Central memory CD8-positive, alpha-beta T cell (primary cell): ENCODE measurements around the gene GRAMD4.

Source experiments
- ATAC-seq: fragments of 150-1000 bp; cut with Tn5 transposase; replicated peaks from 2 replicates; pipeline ENCODE4 v1.10.0; 2022; ENCODE audit warnings: mild to moderate bottlenecking, moderate FRiP score, moderate number of reproducible peaks; ENCODE audit not compliant: poor library complexity, severe bottlenecking; ENCODE audit errors: extremely low read depth
- DNase-seq, 2 donors: peaks; one replicate each; pipeline ENCODE4 v3.0.0; 2021; ENCODE audit warnings: low spot score in 2 of 2
- H3K27ac Mint-ChIP-seq: one replicate; pipeline ENCODE4 v1.8.0; 2022; ENCODE audit warnings: low read depth, mild to moderate bottlenecking, moderate library complexity, mixed read lengths
- H3K27me3 Mint-ChIP-seq: one replicate; pipeline ENCODE4 v1.8.0; 2022; ENCODE audit warnings: mixed read lengths
- H3K36me3 Mint-ChIP-seq: one replicate; pipeline ENCODE4 v1.8.0; 2022; ENCODE audit warnings: mild to moderate bottlenecking, moderate library complexity, mixed read lengths; ENCODE audit not compliant: insufficient read depth
- H3K4me1 Mint-ChIP-seq: one replicate; pipeline ENCODE4 v1.8.0; 2022; ENCODE audit warnings: mixed read lengths
- H3K4me3 Mint-ChIP-seq: one replicate; pipeline ENCODE4 v1.8.0; 2022; ENCODE audit warnings: mild to moderate bottlenecking, moderate library complexity, mixed read lengths
- H3K9me3 Mint-ChIP-seq: one replicate; pipeline ENCODE4 v1.8.0; 2022; ENCODE audit warnings: mixed read lengths

GRAMD4 gene

DNA sequence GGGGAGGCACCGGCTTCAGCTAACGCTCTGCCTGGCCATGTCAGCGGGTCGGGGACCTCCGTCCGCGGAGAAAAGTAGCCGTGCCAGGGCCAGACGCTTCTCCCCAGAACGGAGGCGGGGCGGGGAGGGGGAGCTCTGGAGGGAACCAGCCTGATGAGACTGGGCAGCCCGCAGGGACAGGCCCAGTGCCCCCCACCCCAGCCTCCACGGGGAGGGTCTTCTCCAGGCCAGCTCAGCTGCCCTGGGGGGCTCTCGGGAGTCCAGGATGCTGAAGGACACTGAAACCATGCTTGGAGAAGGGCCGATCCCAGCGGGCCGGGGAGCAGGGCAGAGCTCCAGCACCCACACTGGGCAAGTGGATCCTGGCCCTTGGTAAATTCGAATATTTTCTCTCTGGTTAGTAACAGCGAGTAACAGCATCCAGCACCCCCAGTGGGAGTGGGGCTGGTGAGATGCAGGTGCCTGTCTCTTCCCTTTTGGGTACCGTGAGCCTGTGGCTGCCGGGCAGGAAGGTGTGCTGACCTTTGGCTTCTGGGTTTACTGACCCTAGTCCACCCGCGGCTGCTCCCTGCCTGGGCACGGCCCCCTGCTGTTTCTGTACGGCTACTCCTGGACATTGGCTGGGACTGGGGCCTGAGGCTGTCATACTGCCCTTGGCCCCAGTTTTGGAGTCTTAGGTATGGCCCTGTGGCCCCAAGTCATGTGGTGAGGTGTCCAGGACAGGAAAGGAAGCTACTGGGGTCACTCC lies 35.8 kb downstream of the GRAMD4 start:
- peaks cover 32% of the 10 kb centered on the region for H3K4me1 Mint-ChIP-seq
- peaks cover 4% of the 10 kb centered on the region for H3K36me3 Mint-ChIP-seq
- ATAC-seq (no peak), DNase-seq (no peak)
- H3K9me3 Mint-ChIP-seq, result no peaks in the 10 kb centered on the region
- no peaks in the 10 kb centered on the region for H3K27me3 Mint-ChIP-seq
- H3K4me3 Mint-ChIP-seq, result no peak overlapping the region
- peak overlapping the region; percentile 83 for H3K27ac Mint-ChIP-seq

DNA sequence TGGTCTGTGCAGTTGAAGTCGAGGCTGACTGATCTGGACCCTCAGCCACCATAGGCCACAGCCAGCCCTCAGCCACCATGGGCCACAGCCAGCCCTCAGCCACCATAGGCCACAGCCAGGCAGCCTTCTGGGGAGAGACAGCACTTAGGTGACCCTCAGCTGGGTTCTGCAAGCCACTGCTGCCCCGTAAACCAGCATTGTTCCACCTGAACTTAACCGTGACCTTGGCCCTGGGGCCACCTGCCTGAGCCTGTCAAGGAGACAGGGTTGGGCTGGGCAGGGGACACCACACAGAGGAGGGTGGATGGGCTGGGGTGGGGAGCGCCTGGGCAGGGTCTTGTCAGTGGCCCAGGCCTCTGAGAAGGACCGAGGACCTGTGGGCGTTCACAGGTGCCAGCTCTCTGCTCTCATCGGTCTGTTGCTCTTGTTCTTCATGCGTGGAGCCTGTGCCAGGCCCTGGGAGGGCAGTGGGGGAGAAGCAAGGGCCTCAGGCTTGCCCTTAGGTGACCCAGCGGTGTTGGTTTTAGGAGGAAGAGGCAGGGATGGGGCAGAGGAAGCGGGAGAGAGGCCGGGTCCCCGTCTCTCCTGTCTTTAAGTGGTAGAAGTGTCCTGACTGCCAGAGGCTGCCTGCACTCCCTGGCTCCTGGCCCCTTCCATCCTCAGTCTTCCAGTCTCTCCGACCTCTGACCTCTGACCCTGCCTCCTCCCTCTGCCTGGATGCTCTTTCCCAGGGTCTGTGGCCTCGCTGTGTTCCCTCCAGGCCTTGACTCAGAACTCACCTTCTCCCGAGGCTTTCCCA lies 36.9 kb downstream of the GRAMD4 start:
- H3K4me1 Mint-ChIP-seq, result peaks cover 24% of the 10 kb centered on the region
- no peak overlapping the region for H3K4me3 Mint-ChIP-seq
- peak overlapping the region; percentile 83 for H3K27ac Mint-ChIP-seq
- H3K9me3 Mint-ChIP-seq, result no peaks in the 10 kb centered on the region
- H3K27me3 Mint-ChIP-seq, result no peaks in the 10 kb centered on the region
- DNase-seq (no peak), ATAC-seq (no peak)
- H3K36me3 Mint-ChIP-seq, result peaks cover 4% of the 10 kb centered on the region

DNA sequence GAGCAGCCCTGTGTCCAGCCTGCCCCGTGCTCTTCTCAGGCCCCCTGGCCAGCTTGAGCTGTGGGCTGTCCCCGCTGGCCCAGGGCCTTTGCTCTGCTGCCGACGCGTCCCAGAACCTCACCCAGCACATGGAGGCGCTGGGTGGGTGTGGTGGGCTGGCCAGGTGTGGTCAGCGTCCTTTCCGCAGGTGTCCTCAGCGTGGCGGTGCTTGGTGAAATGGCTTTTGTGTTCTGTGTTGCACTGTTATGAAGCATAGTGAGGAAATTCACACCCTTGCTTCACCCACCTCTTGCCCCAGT lies 37.4 kb downstream of the GRAMD4 start:
- DNase-seq (no peak), ATAC-seq (no peak)
- no peaks in the 10 kb centered on the region for H3K9me3 Mint-ChIP-seq
- peaks cover 4% of the 10 kb centered on the region for H3K36me3 Mint-ChIP-seq
- peaks cover 21% of the 10 kb centered on the region for H3K4me1 Mint-ChIP-seq
- no peak overlapping the region for H3K4me3 Mint-ChIP-seq
- no peaks in the 10 kb centered on the region for H3K27me3 Mint-ChIP-seq
- H3K27ac Mint-ChIP-seq, result peak overlapping the region; percentile 83

- H3K36me3 Mint-ChIP-seq, result peaks cover 4% of the 10 kb centered on the region
Measured at GRCh38 chr22:46657996-46658947, 38.1 kb downstream of the GRAMD4 start.

GRCh38 chr22:46659059-46659790 lies 39.0 kb downstream of the GRAMD4 start:
- Mint-ChIP-seq H3K4me3 (no peak overlapping the region), H3K36me3 (peaks cover 2% of the 10 kb centered on the region), H3K27me3 (no peaks in the 10 kb centered on the region), H3K4me1 (peaks cover 14% of the 10 kb centered on the region), H3K27ac (no peak overlapping the region), H3K9me3 (no peaks in the 10 kb centered on the region)
- DNase-seq (no peak), ATAC-seq (no peak)

More at GRCh38 chr22:46657996-46658947, 38.1 kb downstream of the GRAMD4 start:
- no peak overlapping the region for H3K4me3 Mint-ChIP-seq
- DNase-seq (no peak), ATAC-seq (no peak)
- H3K27ac Mint-ChIP-seq, result no peak overlapping the region
- peaks cover 14% of the 10 kb centered on the region for H3K4me1 Mint-ChIP-seq
- H3K9me3 Mint-ChIP-seq, result no peaks in the 10 kb centered on the region
- H3K27me3 Mint-ChIP-seq, result no peaks in the 10 kb centered on the region

GRCh38 chr22:46659791-46660186 lies 39.6 kb downstream of the GRAMD4 start:
- DNase-seq, result no peak
- no peaks in the 10 kb centered on the region for H3K27me3 Mint-ChIP-seq
- H3K4me3 Mint-ChIP-seq, result no peak overlapping the region
- no peak for ATAC-seq
- H3K9me3 Mint-ChIP-seq, result no peaks in the 10 kb centered on the region
- H3K36me3 Mint-ChIP-seq, result peaks cover 2% of the 10 kb centered on the region
- no peak overlapping the region for H3K27ac Mint-ChIP-seq
- H3K4me1 Mint-ChIP-seq, result peaks cover 14% of the 10 kb centered on the region

- peaks cover 2% of the 10 kb centered on the region for H3K36me3 Mint-ChIP-seq
- H3K4me1 Mint-ChIP-seq, result peaks cover 14% of the 10 kb centered on the region
- H3K27ac Mint-ChIP-seq, result no peak overlapping the region
- no peaks in the 10 kb centered on the region for H3K27me3 Mint-ChIP-seq
- no peak overlapping the region for H3K4me3 Mint-ChIP-seq
- DNase-seq, result no peak
- no peaks in the 10 kb centered on the region for H3K9me3 Mint-ChIP-seq
- ATAC-seq, result no peak
Measured at GRCh38 chr22:46660604-46661201, 40.5 kb downstream of the GRAMD4 start.

DNA sequence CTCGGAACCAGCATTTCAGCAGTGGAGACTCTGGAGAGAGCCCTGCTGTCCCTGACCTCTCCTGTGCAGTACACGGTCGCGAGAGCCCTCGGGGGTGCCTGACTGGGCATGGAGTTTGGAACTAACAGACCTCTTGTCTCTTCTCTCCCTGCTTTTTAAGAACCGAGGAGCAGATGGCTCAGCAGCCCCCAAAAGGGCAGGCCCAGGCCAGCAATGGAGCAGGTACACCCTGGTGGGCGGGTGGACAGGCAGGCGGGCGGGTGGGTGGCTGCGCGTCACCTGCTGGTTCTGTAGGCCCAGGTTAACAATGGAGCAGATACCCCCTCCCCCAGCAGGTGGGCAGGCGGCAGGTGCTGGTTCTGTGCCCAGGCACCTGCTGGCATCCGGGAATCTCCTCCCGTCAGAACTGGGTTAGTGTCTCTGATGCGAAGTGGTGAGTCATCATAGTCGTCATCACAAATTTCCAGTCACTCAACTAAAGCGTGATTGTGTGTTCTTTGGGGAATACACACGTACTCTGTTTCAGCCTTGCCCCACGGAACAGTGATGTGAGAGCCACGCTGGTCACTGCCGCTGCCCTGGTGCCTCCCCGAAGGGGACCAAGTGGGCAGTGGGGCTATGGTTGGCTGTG lies 41.1 kb downstream of the GRAMD4 start:
- ATAC-seq, result peak; percentile 19
- peaks cover 2% of the 10 kb centered on the region for H3K36me3 Mint-ChIP-seq
- H3K4me3 Mint-ChIP-seq, result no peak overlapping the region
- DNase-seq, result no peak
- H3K4me1 Mint-ChIP-seq, result peaks cover 14% of the 10 kb centered on the region
- H3K9me3 Mint-ChIP-seq, result no peaks in the 10 kb centered on the region
- no peaks in the 10 kb centered on the region for H3K27me3 Mint-ChIP-seq
- no peak overlapping the region for H3K27ac Mint-ChIP-seq

DNA sequence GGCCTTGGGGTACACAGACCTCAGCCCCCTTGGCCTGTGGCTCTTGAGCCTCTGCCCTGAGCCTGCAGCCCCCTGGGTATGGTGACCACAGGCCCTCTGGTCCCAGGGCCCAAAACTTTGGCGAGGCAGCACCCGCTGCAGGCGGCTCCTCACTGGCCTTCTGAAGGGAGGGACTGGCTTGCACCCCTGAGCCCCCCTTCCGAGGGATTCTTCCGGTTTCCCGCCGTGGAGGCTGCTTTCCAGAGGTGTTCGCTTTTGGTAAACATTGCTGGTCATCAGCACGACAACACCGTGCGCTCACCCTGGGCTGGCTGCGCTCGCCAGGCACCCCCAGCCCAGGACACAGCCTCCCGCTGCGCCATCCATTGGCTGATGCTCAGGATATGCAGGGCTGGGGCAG lies 42.0 kb downstream of the GRAMD4 start:
- no peak for DNase-seq

GRCh38 chr22:46663001-46663400 lies 42.8 kb downstream of the GRAMD4 start:
- peaks cover 14% of the 10 kb centered on the region for H3K4me1 Mint-ChIP-seq
- no peak for ATAC-seq

More for the DNA sequence above, 42.0 kb downstream of the GRAMD4 start:
- H3K36me3 Mint-ChIP-seq, result peaks cover 2% of the 10 kb centered on the region
- no peak for ATAC-seq
- H3K4me3 Mint-ChIP-seq, result no peak overlapping the region
- peaks cover 14% of the 10 kb centered on the region for H3K4me1 Mint-ChIP-seq
- no peaks in the 10 kb centered on the region for H3K9me3 Mint-ChIP-seq
- no peaks in the 10 kb centered on the region for H3K27me3 Mint-ChIP-seq
- no peak overlapping the region for H3K27ac Mint-ChIP-seq

GRCh38 chr22:46663436-46664100 lies 43.4 kb downstream of the GRAMD4 start:
- Mint-ChIP-seq H3K27ac (no peak overlapping the region), H3K4me3 (no peak overlapping the region), H3K4me1 (peaks cover 14% of the 10 kb centered on the region), H3K9me3 (no peaks in the 10 kb centered on the region), H3K27me3 (no peaks in the 10 kb centered on the region), H3K36me3 (peaks cover 2% of the 10 kb centered on the region)
- ATAC-seq (no peak), DNase-seq (no peak)

More at GRCh38 chr22:46663001-46663400, 42.8 kb downstream of the GRAMD4 start:
- no peak overlapping the region for H3K27ac Mint-ChIP-seq
- no peak for DNase-seq
- no peaks in the 10 kb centered on the region for H3K27me3 Mint-ChIP-seq
- peaks cover 2% of the 10 kb centered on the region for H3K36me3 Mint-ChIP-seq
- no peaks in the 10 kb centered on the region for H3K9me3 Mint-ChIP-seq
- no peak overlapping the region for H3K4me3 Mint-ChIP-seq
